Keratinocyte (primary cell): ENCODE measurements around the gene SREBF2. TPM values are rescaled to one million over a fixed set of nuclear protein-coding genes. Genes with fewer than 3 reads are reported as not detected.

ENCODE experiments used
- DNase-seq: peaks from one replicate; pipeline ENCODE4 v3.0.0-alpha.2; 2011; ENCODE audit warnings: low read depth, missing footprints, low spot score
- FAIRE-seq: peaks from 2 replicates; lab custom pipeline; 2011; peaks lifted over from hg19 to GRCh38; lab: Jason Lieb, UNC
- H2AFZ ChIP-seq: 2 replicates; pipeline ENCODE4 v1.6.0; 2012; ENCODE audit warnings: low read length, control low read depth, inconsistent platforms; ENCODE audit not compliant: control insufficient read depth
- H3K27ac ChIP-seq: 2 replicates; pipeline ENCODE4 v1.5.1; 2011; ENCODE audit warnings: low read length; ENCODE audit not compliant: control insufficient read depth, insufficient read depth
- H3K27me3 ChIP-seq: 3 replicates; pipeline ENCODE4 v1.6.0; 2011; ENCODE audit warnings: low read length; ENCODE audit not compliant: control insufficient read depth, insufficient read depth; ENCODE audit errors: extremely low read depth
- H3K36me3 ChIP-seq, 2 experiments: 2 replicates in 1 of 2; 3 replicates in 1 of 2; pipeline ENCODE4 v1.5.1; 2011; ENCODE audit warnings: low read length in 2 of 2, mild to moderate bottlenecking in 1 of 2; ENCODE audit not compliant: control insufficient read depth in 2 of 2, insufficient read depth in 2 of 2; ENCODE audit errors: extremely low read depth in 1 of 2
- H3K4me1 ChIP-seq: 3 replicates; pipeline ENCODE4 v1.5.1; 2011; ENCODE audit warnings: low read length; ENCODE audit not compliant: control insufficient read depth, insufficient read depth; ENCODE audit errors: extremely low read depth
- H3K4me2 ChIP-seq: 3 replicates; pipeline ENCODE4 v1.6.0; 2011; ENCODE audit warnings: low read depth, low read length; ENCODE audit not compliant: control insufficient read depth, insufficient read depth; ENCODE audit errors: extremely low read depth
- H3K4me3 ChIP-seq, 3 experiments: fragments of 200-600 bp in 1 of 3; sonication (generic) in 1 of 3; 2 replicates in 2 of 3; 3 replicates in 1 of 3; pipeline ENCODE4 v1.5.1; 2011 to 2016; ENCODE audit warnings: low read length in 3 of 3, mild to moderate bottlenecking in 3 of 3, control low read depth in 2 of 3, inconsistent platforms in 1 of 3, low read depth in 1 of 3, mixed read lengths in 1 of 3, mixed run types in 1 of 3, moderate library complexity in 1 of 3; ENCODE audit not compliant: control insufficient read depth in 2 of 3, insufficient read depth in 2 of 3; ENCODE audit errors: extremely low read depth in 1 of 3
- H3K79me2 ChIP-seq: 2 replicates; pipeline ENCODE4 v1.6.0; 2012; ENCODE audit warnings: low read length; ENCODE audit not compliant: control insufficient read depth, insufficient read depth
- H3K9ac ChIP-seq: 3 replicates; pipeline ENCODE4 v1.6.0; 2011; ENCODE audit warnings: low read length; ENCODE audit not compliant: control insufficient read depth, insufficient read depth; ENCODE audit errors: extremely low read depth
- H3K9me1 ChIP-seq: 3 replicates; pipeline ENCODE4 v1.6.0; 2011; ENCODE audit warnings: low read length; ENCODE audit not compliant: control insufficient read depth, insufficient read depth; ENCODE audit errors: extremely low read depth
- H3K9me3 ChIP-seq: 2 replicates; pipeline ENCODE4 v1.5.1; 2012; ENCODE audit warnings: low read depth, low read length; ENCODE audit not compliant: control insufficient read depth
- H4K20me1 ChIP-seq: 3 replicates; pipeline ENCODE4 v1.6.0; 2011; ENCODE audit warnings: low read length; ENCODE audit not compliant: control insufficient read depth, insufficient read depth; ENCODE audit errors: extremely low read depth
- EZH2 ChIP-seq: IDR thresholded peaks from one replicate; pipeline ENCODE4 v1.6.1; 2012; ENCODE audit warnings: inconsistent platforms, mild to moderate bottlenecking, low read length, moderate library complexity
- dilution Hi-C: fragments of 300-500 bp; cut with MboI; formaldehyde crosslinking; loops from one replicate; pipeline ENCODE4 v1.7.0; 2020; ENCODE audit warnings: low sequenced_read_pairs; ENCODE audit not compliant: extremely low pct_ligation_motif_present
- polyA plus RNA-seq, 5 experiments: library from polyadenylated mRNA; depleted of rRNA in 3 of 5; stranded (reverse) in 3 of 5; stranded (forward) in 1 of 5; unstranded in 1 of 5; fragments of >200 nt; gene quantifications; 1 replicate in 1 of 5; 2 replicates in 3 of 5; 3 replicates in 1 of 5; pipeline versions ENCODE4 v1.2.1 to v1.2.3, GENCODE V29; 2011 to 2012; ENCODE audit warnings: missing spikeins in 2 of 5, low read depth in 1 of 5, low replicate concordance in 1 of 5
- TF ChIP-seq, protein P1 (sequence below), 3 experiments: IDR thresholded peaks in 1 of 3; conservative IDR thresholded peaks in 1 of 3; optimal IDR thresholded peaks in 1 of 3; 2 replicates in 2 of 3; 3 replicates in 1 of 3; pipeline versions ENCODE3 to v1.5.1; 2011; ENCODE audit warnings: low read length in 3 of 3, mild to moderate bottlenecking in 3 of 3, moderate library complexity in 2 of 3, control low read depth in 1 of 3, inconsistent platforms in 1 of 3; ENCODE audit not compliant: insufficient read depth in 2 of 3; ENCODE audit errors: extremely low read depth in 1 of 3

The SREBF2 gene
- polyA plus RNA-seq, 1 donor (not counting 4 experiments of a cell fraction or from before 2014, with no cell fraction given) = 57.5 TPM

DNA sequence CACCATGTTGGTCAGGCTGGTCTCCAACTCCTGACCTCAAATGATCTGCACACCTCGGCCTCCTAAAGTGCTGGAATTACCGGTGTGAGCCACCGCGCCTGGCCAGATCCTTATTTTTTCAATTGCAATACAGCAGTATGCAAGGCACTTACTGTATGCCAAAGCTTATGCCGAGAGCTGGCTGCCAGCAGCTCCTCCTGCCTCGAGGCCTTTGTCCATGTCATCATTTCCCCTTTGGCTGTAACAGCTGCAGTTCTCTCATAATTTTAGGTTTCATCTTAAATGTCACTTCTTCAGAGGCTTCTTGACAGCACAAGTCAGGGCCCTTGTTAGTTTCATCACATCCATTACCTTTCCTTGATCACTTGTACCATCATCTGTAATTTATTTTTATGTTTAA lies 1.5 kb upstream of the SREBF2 start:
- no peak for FAIRE-seq
- H3K9me3 ChIP-seq = no peaks in the 10 kb centered on the region
- no peaks in the 10 kb centered on the region for H3K27me3 ChIP-seq
- peak overlapping the region; percentile 22 for H3K4me2 ChIP-seq
- dilution Hi-C loops = no loop called here
- H4K20me1 ChIP-seq = no peaks in the 10 kb centered on the region
- no peak overlapping the region for H2AFZ ChIP-seq
- DNase-seq = no peak
- H3K36me3 ChIP-seq = peaks cover 0 to 8% of the 10 kb centered on the region in 2 experiments
- H3K9me1 ChIP-seq = no peaks in the 10 kb centered on the region
- peak overlapping the region; percentile 98 for H3K27ac ChIP-seq
- no peak overlapping the region for H3K9ac ChIP-seq
- no peak for TF ChIP-seq EZH2
- TF ChIP-seq, protein P1, sequence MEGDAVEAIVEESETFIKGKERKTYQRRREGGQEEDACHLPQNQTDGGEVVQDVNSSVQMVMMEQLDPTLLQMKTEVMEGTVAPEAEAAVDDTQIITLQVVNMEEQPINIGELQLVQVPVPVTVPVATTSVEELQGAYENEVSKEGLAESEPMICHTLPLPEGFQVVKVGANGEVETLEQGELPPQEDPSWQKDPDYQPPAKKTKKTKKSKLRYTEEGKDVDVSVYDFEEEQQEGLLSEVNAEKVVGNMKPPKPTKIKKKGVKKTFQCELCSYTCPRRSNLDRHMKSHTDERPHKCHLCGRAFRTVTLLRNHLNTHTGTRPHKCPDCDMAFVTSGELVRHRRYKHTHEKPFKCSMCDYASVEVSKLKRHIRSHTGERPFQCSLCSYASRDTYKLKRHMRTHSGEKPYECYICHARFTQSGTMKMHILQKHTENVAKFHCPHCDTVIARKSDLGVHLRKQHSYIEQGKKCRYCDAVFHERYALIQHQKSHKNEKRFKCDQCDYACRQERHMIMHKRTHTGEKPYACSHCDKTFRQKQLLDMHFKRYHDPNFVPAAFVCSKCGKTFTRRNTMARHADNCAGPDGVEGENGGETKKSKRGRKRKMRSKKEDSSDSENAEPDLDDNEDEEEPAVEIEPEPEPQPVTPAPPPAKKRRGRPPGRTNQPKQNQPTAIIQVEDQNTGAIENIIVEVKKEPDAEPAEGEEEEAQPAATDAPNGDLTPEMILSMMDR (optimal IDR thresholded peaks at IDR 0.05 in 1 of 3, IDR thresholded peaks at IDR 0.05 in 1 of 3, conservative IDR thresholded peaks at IDR 0.05 in 1 of 3; ENCODE audit: extremely low read depth in 1 of 3, insufficient read depth in 2 of 3, low read length in 3 of 3) = no peak
- H3K4me1 ChIP-seq = peaks cover 30% of the 10 kb centered on the region
- no peak overlapping the region for H3K4me3 ChIP-seq
- H3K79me2 ChIP-seq = peaks cover 32% of the 10 kb centered on the region

DNA sequence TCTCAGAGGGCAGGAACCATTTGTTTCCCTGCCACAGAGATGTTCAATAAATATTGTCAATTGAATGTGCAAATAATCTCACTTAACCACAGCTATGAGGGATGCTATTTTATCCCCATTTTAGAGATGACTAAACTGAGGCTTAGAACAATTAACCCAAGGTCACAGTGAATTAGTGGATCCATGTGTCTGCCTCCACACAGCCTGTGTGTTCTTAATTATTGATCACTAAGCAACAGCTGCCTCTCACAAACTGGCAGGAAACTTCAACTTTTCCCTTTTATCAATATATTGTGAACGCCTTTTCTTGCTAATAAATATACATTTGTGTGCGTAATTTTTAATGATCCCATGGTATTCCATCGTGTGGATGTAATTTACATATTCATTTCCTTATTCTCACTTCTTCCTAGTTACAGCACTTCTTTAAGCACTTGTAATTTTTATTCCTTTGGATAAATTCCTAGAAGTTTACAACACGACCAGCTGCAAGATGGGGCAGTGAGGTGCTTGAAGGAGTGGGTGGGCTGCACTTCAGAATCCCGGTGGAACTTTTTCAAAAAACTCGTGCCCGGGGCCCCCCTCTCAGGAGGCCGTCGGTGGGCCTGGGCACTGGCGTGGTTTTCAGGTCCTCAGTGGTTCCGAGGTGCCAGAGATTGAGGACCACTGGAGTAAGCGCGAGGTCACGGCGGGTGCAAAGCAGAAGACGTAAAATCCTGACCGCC lies 915 bp upstream of the SREBF2 start:
- peaks cover 0 to 14% of the 10 kb centered on the region in 2 experiments for H3K36me3 ChIP-seq
- H2AFZ ChIP-seq = peak overlapping the region; percentile 73
- no peaks in the 10 kb centered on the region for H3K27me3 ChIP-seq
- H3K4me2 ChIP-seq = peak overlapping the region; percentile 85
- no peaks in the 10 kb centered on the region for H3K9me3 ChIP-seq
- no peaks in the 10 kb centered on the region for H3K9me1 ChIP-seq
- H3K27ac ChIP-seq = peak overlapping the region; percentile 98
- H3K79me2 ChIP-seq = peaks cover 38% of the 10 kb centered on the region
- no peak for FAIRE-seq
- peak overlapping the region; percentile 71 to 90 (median 90) for H3K4me3 ChIP-seq
- dilution Hi-C loops = no loop called here
- H4K20me1 ChIP-seq = no peaks in the 10 kb centered on the region
- TF ChIP-seq EZH2 = no peak
- TF ChIP-seq, protein P1 (optimal IDR thresholded peaks at IDR 0.05 in 1 of 3, IDR thresholded peaks at IDR 0.05 in 1 of 3, conservative IDR thresholded peaks at IDR 0.05 in 1 of 3; ENCODE audit: extremely low read depth in 1 of 3, insufficient read depth in 2 of 3, low read length in 3 of 3) = no peak
- peaks cover 36% of the 10 kb centered on the region for H3K4me1 ChIP-seq
- H3K9ac ChIP-seq = peak overlapping the region; percentile 90
- DNase-seq = no peak
